K562 (cell line): ENCODE results near the gene CBFA2T2. TPM values are rescaled to one million over a fixed set of nuclear protein-coding genes. Genes with fewer than 3 reads are reported as not detected.

Source experiments
- ATAC-seq: fragments of 200-7000 bp; cut with Tn5 transposase; 3 replicates; pipeline ENCODE4 v1.9.1; 2020; ENCODE audit warnings: moderate library complexity
- BruUV-seq: library from RNA; stranded (reverse); fragments of 400-500 nt; replicated peaks from 2 replicates; lab custom pipeline; 2021; lab: Mats Ljungman, UMichigan
- CTCF ChIA-PET: fragments of 300-600 bp; formaldehyde crosslinking; extraction: SDS; loops from one replicate; lab custom pipeline; 2021; ENCODE audit warnings: low intra/inter-chr PET ratio; lab: Yijun Ruan, JAX
- POLR2A ChIA-PET: fragments of 300-600, 350-650 bp; sonication (Branson Sonifier 250); formaldehyde crosslinking; extraction: SDS; loops from one replicate; lab custom pipeline; 2021; ENCODE audit warnings: antibody characterized with exemption, inconsistent platforms; lab: Yijun Ruan, JAX
- DNase-seq, 4 experiments: peaks; one replicate each; pipeline versions ENCODE4 v3.0.0 to v3.0.0-alpha.2; 2011 to 2018; ENCODE audit warnings: low spot score in 3 of 4, mixed read lengths in 3 of 4; ENCODE audit errors: extremely low read depth in 1 of 4
- FAIRE-seq: peaks from 2 replicates; lab custom pipeline; 2011; peaks lifted over from hg19 to GRCh38; lab: Jason Lieb, UNC
- H2AFZ ChIP-seq: 2 replicates; pipeline ENCODE4 v1.6.0; 2011; ENCODE audit warnings: low read depth, low read length, control low read depth, inconsistent platforms
- H3K27ac ChIP-seq: fragments of 200-600 bp; 3 replicates; pipeline ENCODE4 v1.8.0; 2011; ENCODE audit warnings: low read depth, mild to moderate bottlenecking, control low read depth, inconsistent platforms, low read length, moderate library complexity, mixed read lengths; ENCODE audit errors: extremely low read depth
- H3K27me3 ChIP-seq, 2 experiments: fragments of 300-600 bp in 1 of 2; 2 replicates in 1 of 2; 3 replicates in 1 of 2; pipeline versions ENCODE4 v1.6.0 to v1.8.0; 2011; ENCODE audit warnings: inconsistent platforms in 2 of 2, low read length in 2 of 2, mild to moderate bottlenecking in 1 of 2, mixed read lengths in 1 of 2, moderate library complexity in 1 of 2; ENCODE audit not compliant: control insufficient read depth in 2 of 2, insufficient read depth in 2 of 2
- H3K36me3 ChIP-seq: fragments of 300-600 bp; 3 replicates; pipeline ENCODE4 v1.8.0; 2011; ENCODE audit warnings: mild to moderate bottlenecking, low read length, inconsistent platforms; ENCODE audit not compliant: control insufficient read depth, insufficient read depth
- H3K4me1 ChIP-seq, 2 experiments: fragments of 200-600 bp in 1 of 2; replicated peaks in 1 of 2; 2 replicates in 1 of 2; 3 replicates in 1 of 2; pipeline versions ENCODE4 v1.5.1 to v1.8.0; 2011; ENCODE audit warnings: inconsistent platforms in 2 of 2, low read length in 2 of 2, mild to moderate bottlenecking in 1 of 2, mixed read lengths in 1 of 2, moderate library complexity in 1 of 2; ENCODE audit not compliant: control insufficient read depth in 2 of 2, insufficient read depth in 2 of 2
- H3K4me2 ChIP-seq: 2 replicates; pipeline ENCODE4 v1.6.1; 2011; ENCODE audit warnings: low read length, control low read depth, inconsistent platforms, mixed read lengths; ENCODE audit not compliant: insufficient read depth
- H3K4me3 ChIP-seq: fragments of 200-600 bp; sonication (generic), shearing (Covaris generic); 2 replicates; pipeline ENCODE4 v1.5.1; 2016; ENCODE audit warnings: control low read depth, inconsistent platforms
- H3K79me2 ChIP-seq: fragments of 200-600 bp; 3 replicates; pipeline ENCODE4 v1.8.0; 2011; ENCODE audit warnings: low read length, inconsistent platforms; ENCODE audit not compliant: control insufficient read depth, insufficient read depth
- H3K9ac ChIP-seq, 2 experiments: 2 replicates each; pipeline versions ENCODE4 v1.6.0 to v1.6.1; 2011; ENCODE audit warnings: low read depth in 2 of 2, low read length in 2 of 2, control low read depth in 1 of 2, inconsistent platforms in 1 of 2, mild to moderate bottlenecking in 1 of 2, mixed read lengths in 1 of 2; ENCODE audit not compliant: insufficient read depth in 1 of 2
- H3K9me1 ChIP-seq: one replicate; pipeline ENCODE4 v1.6.0; 2011; ENCODE audit warnings: inconsistent platforms, mild to moderate bottlenecking, low read length, moderate library complexity; ENCODE audit not compliant: control insufficient read depth, insufficient read depth
- H3K9me3 ChIP-seq: replicated peaks from 2 replicates; pipeline ENCODE4 v1.5.1; 2011; ENCODE audit warnings: low read depth, low read length, inconsistent platforms; ENCODE audit not compliant: control insufficient read depth, insufficient read depth
- H4K20me1 ChIP-seq: replicated peaks from 2 replicates; pipeline ENCODE4 v1.6.1; 2011; ENCODE audit warnings: low read length, inconsistent platforms, mixed read lengths; ENCODE audit not compliant: control insufficient read depth, insufficient read depth
- ATF3 ChIP-seq, 2 experiments: fragments of 450-650 bp in 1 of 2; sonication (generic) in 1 of 2; formaldehyde crosslinking in 1 of 2; IDR thresholded peaks in 1 of 2; conservative IDR thresholded peaks in 1 of 2; 2 replicates each; pipeline versions ENCODE4 v1.6.1 to v1.8.1; 2016 to 2023; ENCODE audit warnings: mild to moderate bottlenecking in 2 of 2, moderate library complexity in 2 of 2, inconsistent platforms in 1 of 2, missing genetic modification reagents in 1 of 2
- CEBPG ChIP-seq, 3 experiments: fragments of 200-800 bp in 1 of 3; sonication (Bioruptor generic) in 1 of 3; sonication (generic) in 1 of 3; formaldehyde crosslinking in 1 of 3; IDR thresholded peaks in 2 of 3; conservative IDR thresholded peaks in 1 of 3; 2 replicates each; pipeline versions ENCODE4 v1.6.1 to v1.8.0; 2016 to 2022; ENCODE audit warnings: missing compliant biosample characterization in 2 of 3, missing genetic modification characterization in 2 of 3, mild to moderate bottlenecking in 1 of 3, missing genetic modification reagents in 1 of 3
- YBX1 ChIP-seq: fragments of 450-650 bp; IDR thresholded peaks from 2 replicates; pipeline ENCODE4 v1.7.1; 2016; ENCODE audit warnings: mild to moderate bottlenecking
- ZNF354B ChIP-seq: fragments of 250-450 bp; sonication (Bioruptor Pico); IDR thresholded peaks from 2 replicates; pipeline ENCODE4 v1.4.0; 2020
- WGBS: fragments of 100-300 bp; shearing (Covaris generic); methylation state at CpG from one replicate; pipeline ENCODE4 v1.1.6; 2016; ENCODE audit warnings: low coverage, mixed read lengths; ENCODE audit not compliant: insufficient coverage; ENCODE audit errors: missing lambda C conversion rate; 5-methylcytosine and 5-hydroxymethylcytosine counted together
- in situ Hi-C: fragments of 300-500 bp; cut with MboI; formaldehyde crosslinking; loops from 4 replicates; pipeline ENCODE4 v1.15.0; 2018; ENCODE audit warnings: inconsistent platforms, mixed read lengths
- intact Hi-C: fragments of 100-400 bp; cut with micrococcal nuclease; formaldehyde crosslinking; loops from 2 replicates; pipeline ENCODE4 v1.14.2; 2022
- polyA plus RNA-seq, 8 experiments: library from polyadenylated mRNA; depleted of rRNA in 4 of 8; stranded (reverse) in 5 of 8; unstranded in 3 of 8; fragments of >200 nt; fragmentation: Nextera tagmentation in 2 of 8; fragmentation: Illumina TruSeq in 1 of 8; extraction: Ambion mirVana in 2 of 8; extraction: Trizol in 1 of 8; gene quantifications; 2 replicates each; pipeline versions ENCODE4 v1.2.1 to v1.2.3, GENCODE V29; 2011 to 2014; ENCODE audit warnings: inconsistent platforms in 1 of 8, missing spikeins in 1 of 8
- total RNA-seq, 7 experiments: library from RNA; depleted of rRNA in 6 of 7; stranded (reverse); fragments of >200 nt in 6 of 7; fragmentation: Illumina TruSeq in 2 of 7; extraction: Trizol in 2 of 7; gene quantifications; 2 replicates each; pipeline versions ENCODE4 v1.2.1 to v1.2.3, GENCODE V29; 2011 to 2021; ENCODE audit warnings: low replicate concordance in 1 of 7

The CBFA2T2 gene
- total and polyA plus RNA-seq, 9 of the 15 experiments (the other 6 are each of a cell fraction or from before 2014, with no cell fraction given) = 0.27 to 9.6 (median 5.8) TPM

- in situ Hi-C loops (no loop called here), intact Hi-C loops (no loop called here)
- H3K9ac ChIP-seq = no peak overlapping the region
- no peaks in the 10 kb centered on the region for H4K20me1 ChIP-seq
- peak; percentile 72 for TF ChIP-seq ATF3 (IDR thresholded peaks at IDR 0.05)
- no peak for TF ChIP-seq ATF3 (CRISPR knock-in tag; conservative IDR thresholded peaks at IDR 0.05)
- no peak for TF ChIP-seq YBX1
- TF ChIP-seq ZNF354B (CRISPR knock-in tag) = no peak
- TF ChIP-seq CEBPG (CRISPR knock-in tag; IDR thresholded peaks at IDR 0.05) = no peak
- peak in 1 of 2 experiments; percentile 49; a peak in 1 of 4 replicates for TF ChIP-seq CEBPG (tag; conservative IDR thresholded peaks at IDR 0.05 in 1 of 2, IDR thresholded peaks at IDR 0.05 in 1 of 2)
- H3K27ac ChIP-seq = no peak overlapping the region
- DNase-seq (no peak), ATAC-seq (no peak), FAIRE-seq (no peak)
- no peaks in the 10 kb centered on the region for H3K79me2 ChIP-seq
- H3K4me3 ChIP-seq = no peak overlapping the region
- H3K27me3 ChIP-seq = no peaks in the 10 kb centered on the region
- BruUV-seq = no TSS peak
- POLR2A ChIA-PET = interaction anchor here (0.7 to 1.0 kb wide), 2 partner anchors 7 to 11 kb away, joined by 3 read pairs; no protein-coding TSS in a partner anchor
- H3K36me3 ChIP-seq = no peaks in the 10 kb centered on the region; the same call in 2 of the 3 replicates
- WGBS = 66% methylated on average over 9 of the region's 9 CpGs
- no peak overlapping the region for H3K4me2 ChIP-seq
- H3K9me3 ChIP-seq = no peaks in the 10 kb centered on the region
- no peaks in the 10 kb centered on the region for H3K9me1 ChIP-seq
- H3K4me1 ChIP-seq = peaks cover 0 to 5% of the 10 kb centered on the region in 2 experiments; a peak in 2 of 5 replicates
- no peak overlapping the region for H2AFZ ChIP-seq
- CTCF ChIA-PET = interaction anchor here (0.7 kb wide), 1 partner anchor 9 kb away, joined by 3 read pairs; no protein-coding TSS in a partner anchor
Measured at GRCh38 chr20:33558348-33559144, 68.7 kb downstream of the CBFA2T2 start.
